ENCODE data around the gene ISG20L2.

- TF ChIP-seq CTCF (IDR thresholded peaks at IDR 0.05) (no peak), POLR2A (IDR thresholded peaks at IDR 0.05) (no peak)
These were observed 7.0 kb downstream of the ISG20L2 start for GRCh38 chr1:156721535-156721934.
